UCSD-AML1 (cell line): Measurements from ENCODE around the gene SLC39A8.
A peak's percentile ranks its signal among the peaks of the same experiment; 100 is the strongest.
"Not testable (repeated sequence)": the region's sequence is repeated elsewhere in the genome, so short reads cannot be mapped to it uniquely, and the experiment has no call there.

Experiments
- DNase-seq: peaks from one replicate; lab custom pipeline; 2025; ENCODE audit not compliant: unreplicated experiment; lab: John Stamatoyannopoulos, UW

The SLC39A8 gene

DNA sequence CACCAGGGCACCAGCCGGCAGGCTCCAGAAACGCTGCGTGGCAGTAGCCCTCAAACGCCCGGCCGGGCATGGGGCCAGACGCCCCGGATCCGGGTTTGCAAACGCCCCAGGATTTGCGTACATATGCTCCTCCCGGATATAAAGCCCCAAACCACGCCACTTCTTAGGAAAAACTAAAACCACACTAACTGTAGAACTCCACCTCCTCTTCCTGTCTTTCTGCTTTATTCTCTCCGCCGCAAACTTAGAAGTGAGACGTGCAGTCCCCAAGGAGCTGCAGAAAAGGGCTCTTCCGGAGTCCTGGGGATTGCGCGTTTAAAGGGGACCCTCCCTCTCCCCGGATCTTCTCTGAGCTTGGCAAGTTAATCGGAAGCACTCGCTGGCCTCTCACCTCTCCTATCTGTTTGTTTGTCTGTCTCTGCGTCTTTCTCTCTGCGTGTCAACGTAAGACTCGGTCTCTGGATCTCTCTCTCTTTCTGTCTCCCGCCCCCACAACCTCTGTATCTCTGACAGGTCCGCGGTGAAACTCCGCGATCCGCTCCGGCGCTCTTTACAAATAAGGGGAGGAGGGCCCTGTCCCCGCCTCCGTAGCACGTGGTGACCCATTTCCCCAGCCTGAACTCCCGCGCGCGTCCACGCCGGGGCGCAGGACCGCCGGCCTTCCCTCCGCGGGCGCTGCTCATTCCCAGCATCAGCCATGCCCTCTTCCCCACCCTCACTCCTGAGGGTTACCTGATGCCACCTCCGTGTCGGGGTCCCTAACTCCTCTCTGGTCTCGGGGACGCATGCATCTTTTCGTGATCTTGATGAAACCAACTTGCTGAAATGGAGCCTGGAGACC, at the start of gene SLC39A8:
TSS of gene SLC39A8 (minus strand) at position 529 of the 841 bp plus-strand sequence. CDS start 820 bp downstream, outside the sequence.
- DNase-seq, result peak; percentile 89

DNA sequence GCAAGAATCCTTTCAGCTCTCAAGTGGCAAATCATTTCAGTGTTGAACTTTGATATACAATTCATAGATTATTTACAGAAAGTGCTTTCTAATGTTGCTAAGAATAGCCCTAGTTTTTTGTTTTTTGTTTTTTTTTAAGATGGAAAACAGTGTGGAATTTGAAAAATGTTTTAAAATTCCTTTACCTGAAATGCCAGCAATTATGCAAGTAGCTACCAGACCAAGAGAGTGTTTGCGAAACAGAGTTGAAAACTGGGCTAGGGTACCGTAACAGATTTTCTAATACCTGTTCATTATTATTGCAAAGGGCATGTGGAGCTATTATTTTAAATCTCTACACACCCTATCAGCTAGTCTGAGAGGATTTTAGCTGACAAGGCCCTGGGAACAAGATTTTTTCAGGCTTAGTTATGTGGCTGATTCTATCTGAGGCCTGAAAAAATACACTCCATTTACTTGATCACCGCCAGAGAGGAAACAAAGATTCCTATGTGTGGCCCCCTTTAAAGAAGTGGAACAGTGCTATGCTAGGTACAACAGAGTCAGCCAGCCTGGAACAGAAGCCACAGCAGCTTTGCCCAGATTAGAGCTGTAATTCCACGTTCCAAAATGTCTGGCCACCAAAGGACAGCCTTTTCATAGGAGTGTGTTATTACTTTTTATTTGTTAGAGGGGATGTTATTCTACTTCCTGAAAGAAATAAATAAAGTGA, 46.9 kb upstream of the SLC39A8 start:
- no peak for DNase-seq

DNA sequence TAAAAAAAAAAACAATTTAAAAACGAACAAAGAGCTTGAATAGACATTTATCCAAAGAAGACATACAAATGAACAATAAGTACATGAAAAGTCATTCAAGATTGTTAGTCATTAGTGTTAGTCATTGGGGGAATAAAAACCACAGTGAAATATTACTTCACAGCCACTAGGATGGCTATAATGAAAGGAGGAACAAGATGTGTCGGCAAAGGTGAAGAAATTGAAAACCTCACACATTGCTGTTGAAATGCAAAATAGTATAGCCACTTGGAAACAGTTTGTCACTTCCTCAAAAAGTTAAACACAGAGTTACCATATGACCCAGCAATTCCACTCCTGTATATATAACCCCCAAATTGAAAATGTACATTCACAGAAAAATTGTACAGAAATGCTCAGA, 45.2 kb upstream of the SLC39A8 start:
- no peak for DNase-seq

DNA sequence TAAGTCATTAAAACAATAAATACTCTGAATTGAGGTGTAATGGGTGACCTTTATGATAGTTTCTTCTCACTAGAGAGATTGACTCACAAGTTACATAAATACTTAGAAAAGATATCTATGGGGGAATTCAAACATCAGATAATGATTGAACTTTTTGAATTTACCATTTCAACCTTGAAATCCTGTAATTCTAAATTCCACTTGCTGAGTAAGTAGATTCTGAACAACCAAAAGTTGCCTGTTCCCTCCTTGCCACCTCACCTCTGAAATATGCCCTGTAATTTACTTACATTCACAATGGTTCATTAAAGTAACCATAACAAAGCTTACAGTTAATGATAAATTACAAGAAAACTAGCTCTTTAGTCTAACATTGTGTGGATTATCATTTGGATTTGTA, 43.3 kb upstream of the SLC39A8 start:
- DNase-seq, result no peak

DNA sequence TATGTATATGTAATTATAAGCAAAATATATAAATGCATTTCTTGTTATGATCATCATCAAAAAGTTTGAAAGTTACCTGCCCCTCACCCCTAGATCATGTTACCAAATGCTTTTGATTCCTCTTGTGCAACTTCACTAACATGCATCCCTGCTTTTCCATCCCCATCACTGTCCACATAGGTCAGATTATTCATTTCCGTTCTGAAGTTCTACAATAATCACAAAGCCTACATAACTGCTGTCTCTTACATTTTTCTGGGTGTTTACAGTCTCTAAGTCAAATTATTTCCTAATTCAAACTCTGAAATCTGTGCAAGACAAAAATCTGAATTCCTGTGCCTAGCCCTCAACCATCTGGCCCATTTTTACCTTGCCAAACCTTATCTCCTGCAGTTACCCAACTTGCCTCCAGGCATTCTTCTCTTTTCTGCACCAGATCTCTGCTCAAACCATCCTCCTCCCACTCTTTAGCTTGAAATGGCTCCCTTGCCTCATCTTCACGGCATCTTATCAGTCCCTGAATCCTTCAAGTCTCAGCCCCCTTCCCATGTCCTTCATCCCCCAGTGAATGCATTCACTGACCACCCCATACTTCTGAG, 42.4 kb upstream of the SLC39A8 start:
- no peak for DNase-seq

DNA sequence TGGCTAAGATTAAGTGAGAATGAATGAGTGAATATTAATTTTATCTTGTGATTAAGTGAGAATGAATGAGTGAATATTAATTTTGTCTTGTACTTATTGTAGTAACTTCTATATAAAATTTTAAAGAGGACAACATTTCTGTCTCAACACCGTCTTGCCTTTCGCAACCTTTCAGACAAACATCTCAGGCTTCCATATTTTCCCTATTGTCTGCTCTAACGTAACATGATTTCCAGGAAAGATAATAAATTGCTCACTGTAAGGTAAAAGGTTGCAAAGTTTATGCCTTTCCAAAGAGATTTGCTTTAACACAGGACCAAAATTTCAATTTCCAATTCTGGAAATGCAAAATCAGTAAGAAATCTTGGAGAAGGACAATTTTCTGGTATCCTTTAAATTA, 41.7 kb upstream of the SLC39A8 start:
- DNase-seq, result no peak

DNA sequence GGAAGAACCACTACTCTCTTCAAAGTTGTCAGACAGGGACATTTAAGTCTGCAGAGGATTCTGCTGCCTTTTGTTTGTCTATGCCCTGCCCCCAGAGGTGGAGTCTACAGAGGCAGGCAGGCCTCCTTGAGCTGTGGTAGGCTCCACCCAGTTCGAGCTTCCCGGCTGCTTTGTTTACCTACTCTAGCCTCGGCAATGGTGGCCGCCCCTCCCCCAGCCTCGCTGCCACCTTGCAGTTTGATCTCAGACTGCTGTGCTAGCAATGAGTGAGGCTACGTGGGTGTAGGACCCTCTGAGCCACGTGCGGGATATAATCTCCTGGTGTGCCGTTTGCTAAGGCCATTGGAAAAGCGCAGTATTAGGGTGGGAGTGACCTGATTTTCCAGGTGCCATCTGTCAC, 35.0 kb upstream of the SLC39A8 start:
- not testable (repeated sequence) for DNase-seq

DNA sequence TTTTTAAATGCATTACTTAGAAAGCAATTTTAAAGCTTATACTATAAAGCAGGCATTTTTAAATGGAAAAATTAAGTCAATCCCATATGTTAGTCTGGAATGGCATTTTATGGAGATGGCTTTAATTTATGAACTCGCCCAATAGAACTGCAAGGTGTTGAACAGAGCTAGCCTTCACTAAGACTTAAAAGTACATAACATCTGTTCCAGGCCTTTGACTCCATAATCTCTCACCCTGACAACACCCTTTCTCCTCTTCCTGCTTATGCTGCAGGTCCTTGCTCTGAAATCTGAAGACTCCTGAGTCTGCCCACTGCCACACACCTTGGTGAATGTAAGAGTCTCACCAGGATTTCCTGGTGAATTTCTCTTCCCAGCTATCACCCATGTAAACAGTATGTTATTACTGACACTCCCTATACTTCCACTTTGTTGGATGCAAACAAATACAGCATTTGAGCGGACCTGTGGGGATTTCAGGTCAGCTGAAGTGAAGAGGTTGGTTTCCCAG, 17.7 kb upstream of the SLC39A8 start:
- DNase-seq, result no peak

DNA sequence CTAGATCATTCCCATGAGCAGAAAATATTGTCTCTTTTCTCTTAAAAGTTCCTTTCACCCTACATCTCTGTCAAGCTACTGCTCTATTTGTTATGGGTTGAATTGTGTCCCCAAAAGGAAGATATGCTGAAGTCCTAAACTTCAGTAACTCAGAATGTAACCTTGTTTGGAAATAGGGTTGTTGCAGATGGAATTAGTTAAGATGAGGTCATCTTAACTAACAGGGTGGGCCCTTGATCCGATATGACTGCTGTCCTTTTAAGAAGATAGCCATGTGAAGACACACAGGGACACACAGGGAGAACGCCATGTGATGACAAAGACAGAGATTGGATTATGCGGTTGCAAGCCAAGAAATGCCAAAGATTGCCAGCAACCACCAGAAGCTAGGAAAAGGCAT, 12.8 kb upstream of the SLC39A8 start:
- no peak for DNase-seq

DNA sequence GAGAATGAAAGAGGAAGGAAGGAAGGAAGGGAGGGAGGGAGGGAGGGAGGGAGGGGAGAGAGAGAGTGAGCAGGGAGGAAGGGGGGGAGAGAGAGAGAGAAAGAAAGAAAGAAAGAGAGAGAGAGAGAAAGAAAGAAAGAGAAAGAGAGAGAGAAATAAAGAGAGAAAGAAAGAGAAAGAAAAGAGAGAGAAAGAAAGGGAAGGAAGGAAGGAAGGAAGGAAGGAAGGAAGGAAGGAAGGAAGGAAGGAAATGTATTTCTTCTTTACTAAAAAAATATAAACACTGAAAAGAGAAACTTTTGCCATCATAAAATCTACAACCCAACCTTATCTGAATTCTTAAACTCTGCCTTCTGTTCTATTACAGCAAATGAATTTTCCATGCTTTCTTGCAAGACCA, 12.4 kb upstream of the SLC39A8 start:
- not testable (repeated sequence) for DNase-seq

DNA sequence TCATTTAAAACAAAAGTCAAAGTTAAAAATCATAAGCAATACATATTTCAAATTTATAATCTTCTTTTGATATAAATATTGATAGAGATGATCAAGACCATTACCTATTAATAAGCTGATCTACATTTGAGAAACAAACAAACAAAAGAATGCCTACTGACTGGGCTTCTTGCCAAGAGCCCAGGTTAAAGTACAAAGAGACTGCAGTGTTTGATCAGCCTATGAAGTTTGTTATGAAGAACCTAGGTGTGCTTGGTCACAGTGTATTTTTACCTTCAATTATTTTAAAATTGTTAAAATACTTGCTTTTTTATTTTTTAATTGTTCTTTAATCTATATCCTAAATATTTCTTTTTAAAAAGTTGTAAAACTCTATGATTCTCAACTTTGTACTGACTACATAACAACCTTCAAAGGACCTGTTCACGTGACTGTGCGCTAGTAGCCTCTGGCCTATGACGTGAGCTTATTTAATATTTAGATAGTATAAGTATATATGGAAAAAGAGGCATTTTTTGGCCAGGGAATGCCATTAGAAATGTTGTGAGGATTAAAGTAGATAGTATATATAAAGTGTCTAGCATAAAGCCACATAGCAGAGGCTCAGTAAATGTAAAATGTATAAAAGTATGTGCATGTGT, 11.4 kb upstream of the SLC39A8 start:
- DNase-seq, result no peak

DNA sequence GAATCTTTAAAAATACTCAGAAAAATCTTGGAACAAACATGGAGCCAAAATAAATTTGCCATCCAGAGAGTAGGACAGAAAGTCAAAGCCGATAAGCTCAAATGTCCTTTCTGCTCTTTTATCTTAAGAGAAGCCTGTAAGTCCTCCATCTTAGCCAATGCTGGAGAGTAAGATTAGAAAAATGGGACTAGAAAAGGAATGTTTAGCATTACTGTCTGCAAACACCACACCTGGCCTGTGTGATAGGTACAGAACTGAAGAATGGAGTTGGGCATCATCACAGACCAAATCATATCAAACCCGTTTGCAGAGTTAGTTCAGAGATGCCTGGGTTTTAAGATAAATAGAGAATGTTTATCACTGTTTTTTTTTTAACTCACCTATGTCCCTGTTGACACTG, 10.5 kb upstream of the SLC39A8 start:
- DNase-seq, result no peak

DNA sequence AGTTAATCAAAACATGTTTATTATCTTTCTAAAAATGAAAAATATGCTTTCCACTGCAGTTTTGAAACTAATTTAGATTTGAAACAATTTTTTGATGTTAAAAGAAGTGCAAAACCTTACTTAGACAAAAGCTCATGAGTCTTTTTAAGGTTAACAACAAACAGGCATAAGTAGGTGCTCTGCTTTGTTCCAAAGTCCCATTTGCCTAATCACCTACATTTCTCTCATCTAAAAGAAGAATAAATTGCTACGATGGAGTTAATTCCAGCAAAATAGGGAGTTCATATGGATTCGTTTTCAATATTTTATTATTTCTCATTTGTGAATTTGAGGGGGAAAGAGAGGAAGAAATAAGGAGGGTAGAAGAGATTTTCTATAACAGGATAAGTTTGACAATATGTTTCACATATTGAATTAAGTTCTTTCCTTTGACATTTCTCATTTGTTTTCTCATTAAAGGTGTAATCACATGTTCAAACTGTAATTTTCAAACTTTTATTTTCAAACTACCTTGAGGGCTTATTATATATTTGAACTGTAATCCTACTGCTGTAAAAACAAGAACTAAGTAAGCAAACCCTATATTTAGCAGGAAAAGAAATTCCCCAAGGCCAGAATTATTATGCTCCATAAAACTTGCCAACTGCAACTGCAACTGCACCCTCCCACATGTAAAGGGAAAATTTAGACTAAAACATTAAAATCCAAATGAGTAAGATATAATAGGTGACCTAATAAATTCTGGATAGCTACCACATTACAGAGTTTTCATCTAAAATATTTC, 9.6 kb upstream of the SLC39A8 start:
- DNase-seq, result no peak

DNA sequence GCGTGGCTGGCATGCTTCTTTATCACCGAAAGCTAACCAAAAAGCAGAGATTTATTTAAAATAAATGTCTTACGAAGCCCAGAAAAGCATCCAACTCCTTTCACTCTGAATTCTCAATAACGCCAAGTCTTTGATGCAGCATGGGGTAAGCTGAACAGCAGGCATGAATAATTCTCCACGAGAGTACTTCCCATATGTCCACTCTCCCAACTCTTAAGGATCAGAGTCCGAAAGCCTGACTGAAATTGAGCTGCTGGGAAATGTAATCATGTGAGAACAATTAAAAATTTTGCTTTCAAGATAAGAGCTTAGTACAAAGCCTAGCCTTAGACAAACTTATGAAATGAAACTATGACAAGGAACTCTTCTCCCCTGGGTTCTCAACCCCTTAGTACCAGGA, 7.5 kb upstream of the SLC39A8 start:
- no peak for DNase-seq

DNA sequence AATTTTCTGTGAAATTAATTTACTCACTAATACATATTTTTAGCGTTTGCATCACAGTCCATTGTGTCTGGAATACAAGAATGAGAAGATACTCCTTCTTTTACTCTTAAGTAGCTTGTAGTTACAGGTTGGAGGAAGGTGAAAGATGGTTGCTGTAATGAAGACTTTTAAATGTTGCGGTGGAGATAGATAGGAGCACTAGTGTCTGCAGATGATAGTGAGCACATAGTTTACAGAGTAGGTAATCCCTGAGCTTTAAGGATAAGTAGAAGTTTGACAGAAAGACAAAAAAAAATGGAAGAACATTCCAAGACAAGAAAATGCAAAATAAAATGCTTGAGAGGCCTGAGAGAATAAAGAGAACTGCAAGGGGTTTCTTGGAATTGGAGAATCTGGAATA, 5.4 kb upstream of the SLC39A8 start:
- no peak for DNase-seq

DNA sequence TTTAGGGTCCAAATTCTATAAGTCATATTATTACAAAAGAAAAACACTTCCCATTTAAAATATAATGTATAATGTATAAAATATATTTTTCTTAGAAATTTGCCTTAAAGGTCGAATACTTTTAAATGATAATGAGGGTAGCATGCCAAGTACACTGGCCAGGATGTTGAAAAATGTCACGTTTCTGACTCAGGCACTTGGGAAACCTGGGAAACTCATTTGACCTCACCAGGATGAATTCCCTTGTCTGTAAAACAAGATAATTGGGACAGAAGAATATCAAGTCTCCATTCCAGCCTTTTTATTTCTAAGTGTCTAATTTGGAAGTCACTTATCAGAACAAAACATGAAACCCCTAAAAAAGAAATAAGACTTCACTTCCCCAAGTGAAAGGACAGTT, 3.4 kb upstream of the SLC39A8 start:
- no peak for DNase-seq

DNA sequence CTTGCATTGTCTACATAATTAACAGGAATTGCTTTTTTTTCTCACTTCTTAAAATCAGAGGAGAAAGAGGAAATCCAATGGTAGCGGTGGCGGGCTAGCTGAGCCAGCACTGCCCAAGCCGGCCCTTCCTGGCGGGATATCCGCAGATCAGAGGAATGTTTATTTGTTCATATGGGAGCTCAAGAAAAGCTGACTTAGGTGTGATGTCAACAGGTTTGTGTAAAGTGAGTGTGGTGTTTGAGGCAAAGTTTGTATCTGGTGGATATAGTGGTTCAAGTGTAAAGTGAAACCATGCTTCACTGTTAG, 466 bp upstream of the SLC39A8 start:
- no peak for DNase-seq

DNA sequence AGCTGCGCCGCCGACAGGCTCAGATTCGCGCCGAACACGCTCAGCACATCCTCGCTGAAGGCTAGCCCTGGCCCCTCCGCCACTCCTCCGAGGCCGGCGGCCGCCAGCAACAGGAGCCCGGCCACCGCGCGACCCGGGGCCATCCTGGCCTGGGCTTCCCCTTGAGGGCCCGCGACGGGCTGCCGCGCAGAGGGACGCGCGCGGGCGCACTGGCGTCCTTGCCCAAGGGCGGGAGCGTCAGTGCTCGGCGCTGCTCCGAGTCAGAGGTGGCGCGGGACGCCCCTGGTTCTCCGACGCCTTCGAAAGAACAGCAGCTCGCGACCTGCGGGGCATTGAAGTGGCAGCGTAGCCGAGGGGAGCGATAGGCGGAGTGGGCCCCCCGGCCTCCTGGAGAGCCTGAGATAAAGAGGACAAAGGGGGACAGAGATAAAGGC, 745 bp downstream of the SLC39A8 start:
- peak; percentile 82 for DNase-seq

DNA sequence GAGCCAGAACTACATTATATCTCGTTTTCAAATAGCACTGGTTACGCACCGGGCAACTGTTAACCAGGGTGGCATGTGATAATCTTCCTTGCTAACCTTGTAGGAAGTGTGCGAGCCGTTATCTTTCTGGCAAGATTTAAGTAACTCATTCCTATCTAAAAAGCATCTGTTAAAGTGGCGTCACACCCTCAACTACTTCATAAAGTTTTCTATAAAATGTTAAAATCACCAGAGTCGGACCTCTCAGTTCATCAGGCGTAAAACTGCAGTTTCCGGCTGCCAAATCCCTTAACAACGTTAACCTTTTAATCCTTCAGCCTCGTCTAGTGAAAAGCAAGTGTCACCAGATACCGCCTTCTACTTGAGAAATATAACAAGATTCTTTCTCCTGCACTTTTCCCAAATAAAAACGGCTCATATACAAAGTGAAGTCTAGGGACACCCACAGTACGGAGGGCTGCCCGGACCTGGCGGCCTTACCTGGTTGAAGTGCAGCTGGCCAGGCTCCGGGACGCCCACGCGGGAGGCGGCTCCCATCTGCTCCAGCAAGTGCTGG, 1.2 kb downstream of the SLC39A8 start:
- peak; percentile 30 for DNase-seq

DNA sequence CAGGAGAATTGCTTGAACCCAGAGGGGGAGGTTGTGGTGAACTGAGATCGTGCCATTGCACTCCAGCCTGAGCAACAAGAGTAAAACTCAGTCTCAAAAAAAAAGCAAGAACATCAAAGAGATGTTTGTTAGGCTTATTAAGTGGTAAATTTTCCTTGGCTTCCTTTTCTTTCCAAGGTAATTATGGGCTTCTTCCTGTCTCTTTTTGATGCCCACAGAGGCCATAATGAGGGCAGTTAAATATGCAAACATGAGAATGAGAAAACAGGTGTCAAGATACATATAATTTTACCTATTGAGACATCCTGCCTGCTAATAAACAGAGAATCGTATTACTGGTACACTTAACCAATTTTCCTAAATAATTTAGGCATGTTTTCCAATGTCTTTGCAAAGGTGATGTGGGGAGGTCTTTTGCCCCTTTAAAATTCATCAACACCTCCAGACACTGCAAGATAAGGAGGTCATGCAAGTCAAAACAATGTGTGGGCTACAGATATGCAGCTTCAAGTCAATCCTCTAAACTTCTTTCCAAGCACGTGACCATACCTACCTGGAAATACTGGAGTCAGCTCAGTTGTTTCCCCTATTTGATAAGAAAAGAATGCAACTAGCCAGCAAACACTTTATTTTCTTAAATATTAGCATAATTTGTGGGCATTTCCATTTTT, 2.7 kb downstream of the SLC39A8 start:
- no peak for DNase-seq
